T-cell (primary cell): Measurements from ENCODE around the gene MIER2. TPM values are rescaled to one million over a fixed set of nuclear protein-coding genes. Genes with fewer than 3 reads are reported as not detected.

ENCODE experiments used
- ATAC-seq, 4 experiments: fragments of 200-7000 bp in 3 of 4; fragments of 150-1000 bp in 1 of 4; cut with Tn5 transposase; replicated peaks in 1 of 4; 1 replicate in 3 of 4; 2 replicates in 1 of 4; pipeline ENCODE4 v1.10.0; 2021; ENCODE audit warnings: moderate library complexity in 3 of 4, mild to moderate bottlenecking in 2 of 4, moderate number of reproducible peaks in 1 of 4
- CTCF ChIA-PET, 2 donors: fragments of 300-600 bp; sonication (Branson Sonifier 250); formaldehyde crosslinking; loops; one replicate each; lab custom pipeline; 2022; ENCODE audit warnings: antibody characterized with exemption in 2 of 2; lab: Charles Lee
- POLR2A ChIA-PET, 2 donors: fragments of 300-600 bp; sonication (Branson Sonifier 250); formaldehyde crosslinking; loops; one replicate each; lab custom pipeline; 2022; ENCODE audit warnings: antibody characterized with exemption in 2 of 2; lab: Charles Lee
- DNase-seq, 35 experiments: peaks; one replicate each; pipeline versions ENCODE4 v3.0.0 to v3.0.0-alpha.2; 2013 to 2023
- H3K27ac ChIP-seq: one replicate; pipeline ENCODE4 v1.5.1; 2013; ENCODE audit warnings: low read length
- H3K27me3 ChIP-seq, 2 experiments: replicated peaks in 1 of 2; 1 replicate in 1 of 2; 2 replicates in 1 of 2; pipeline versions ENCODE4 v1.6.1 to v1.7.0; 2013; ENCODE audit warnings: low read length in 1 of 2, mixed read lengths in 1 of 2; ENCODE audit not compliant: control insufficient read depth in 2 of 2, insufficient read depth in 2 of 2; ENCODE audit errors: extremely low read depth in 1 of 2
- H3K36me3 ChIP-seq, 2 donors: 1 replicate in 1 of 2; 2 replicates in 1 of 2; pipeline versions ENCODE4 v1.6.1 to v1.7.0; 2013; ENCODE audit warnings: low read length in 1 of 2; ENCODE audit not compliant: control insufficient read depth in 2 of 2, insufficient read depth in 1 of 2; ENCODE audit errors: extremely low read depth in 1 of 2
- H3K4me1 ChIP-seq, 2 experiments: 1 replicate in 1 of 2; 2 replicates in 1 of 2; pipeline versions ENCODE4 v1.6.1 to v1.7.0; 2013; ENCODE audit warnings: low read length in 2 of 2, mixed read lengths in 1 of 2; ENCODE audit not compliant: insufficient read depth in 2 of 2, control insufficient read depth in 1 of 2; ENCODE audit errors: extremely low read depth in 1 of 2
- H3K4me3 ChIP-seq, 2 donors: 1 replicate in 1 of 2; 2 replicates in 1 of 2; pipeline versions ENCODE4 v1.5.1 to v1.7.0; 2013; ENCODE audit warnings: mild to moderate bottlenecking in 2 of 2, low read length in 1 of 2, moderate library complexity in 1 of 2; ENCODE audit not compliant: control insufficient read depth in 1 of 2; ENCODE audit errors: extremely low read depth in 1 of 2
- H3K9me3 ChIP-seq: 2 replicates; pipeline ENCODE4 v1.7.0; 2013
- H3K27ac Mint-ChIP-seq, 2 donors: one replicate each; pipeline ENCODE4 v1.8.0; 2020 to 2021; ENCODE audit warnings: mild to moderate bottlenecking in 2 of 2, mixed read lengths in 2 of 2
- H3K27me3 Mint-ChIP-seq, 2 donors: one replicate each; pipeline ENCODE4 v1.8.0; 2021 to 2022; ENCODE audit warnings: mixed read lengths in 2 of 2
- H3K36me3 Mint-ChIP-seq: one replicate; pipeline ENCODE4 v1.8.0; 2021; ENCODE audit warnings: mixed read lengths
- H3K4me1 Mint-ChIP-seq, 3 donors: one replicate each; pipeline ENCODE4 v1.8.0; 2020 to 2022; ENCODE audit warnings: mixed read lengths in 3 of 3, mild to moderate bottlenecking in 1 of 3
- H3K4me3 Mint-ChIP-seq, 3 donors: one replicate each; pipeline ENCODE4 v1.8.0; 2020 to 2022; ENCODE audit warnings: mild to moderate bottlenecking in 3 of 3, mixed read lengths in 3 of 3, moderate library complexity in 3 of 3
- H3K9me3 Mint-ChIP-seq, 3 donors: one replicate each; pipeline ENCODE4 v1.8.0; 2020 to 2022; ENCODE audit warnings: mixed read lengths in 3 of 3
- WGBS: methylation state at CpG from one replicate; pipeline ENCODE4 v1.1.5; 2013; ENCODE audit warnings: missing lambda C conversion rate; ENCODE audit not compliant: insufficient coverage; 5-methylcytosine and 5-hydroxymethylcytosine counted together
- total RNA-seq, 35 experiments: library from RNA in 6 of 35; stranded (reverse) in 6 of 35; fragments of 120-200 nt in 1 of 35; gene quantifications; one replicate each; pipeline versions ENCODE4 v1.2.1 to v1.2.4 and lab custom pipeline; 2013 to 2026

The MIER2 gene
- total RNA-seq, 5 donors from 2014 or later (not counting 1 experiment from before 2014, with no cell fraction given): 13.1 to 23.2 (median 18.0) TPM

DNA sequence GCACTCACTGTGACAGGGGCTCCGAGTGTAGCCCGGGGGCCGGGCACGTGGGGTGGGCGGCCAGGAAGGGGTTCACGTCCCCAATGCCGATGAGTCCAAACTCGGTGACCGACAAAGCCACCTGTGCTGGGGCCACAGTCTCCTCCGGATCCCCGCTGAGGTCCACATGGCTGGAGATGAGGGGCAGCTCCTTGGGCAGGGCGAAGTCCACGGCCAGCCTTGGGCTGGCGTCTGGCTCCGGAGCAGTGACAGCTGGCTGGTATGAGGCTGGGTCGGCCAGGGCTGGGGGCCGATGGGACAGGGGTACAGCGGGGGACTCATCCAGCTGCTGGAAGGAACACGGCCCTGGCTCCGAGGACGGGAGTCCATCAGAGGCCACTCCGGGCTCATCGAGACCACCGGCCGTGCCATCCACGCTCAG is 37.5 kb downstream of the MIER2 start:
- Histone ChIP-seq H3K27me3 (no peaks in the 10 kb centered on the region), H3K4me3 (no peak overlapping the region), H3K36me3 (peaks cover 24 to 39% of the 10 kb centered on the region in 2 donors), H3K4me1 (no peaks in the 10 kb centered on the region), H3K27ac (no peak overlapping the region), H3K9me3 (no peaks in the 10 kb centered on the region)
- ChIA-PET POLR2A (no interaction called here), CTCF (no interaction called here)
- DNase-seq: no peak
- H3K9me3 Mint-ChIP-seq: no peaks in the 10 kb centered on the region
- H3K36me3 Mint-ChIP-seq: peaks cover 35% of the 10 kb centered on the region
- no peak overlapping the region for H3K4me3 Mint-ChIP-seq
- ATAC-seq: no peak
- no peak overlapping the region for H3K27ac Mint-ChIP-seq
- 97% methylated on average over 26 of the region's 26 CpGs for WGBS
- no peaks in the 10 kb centered on the region for H3K27me3 Mint-ChIP-seq
- peaks cover 0 to 3% (median 0%) of the 10 kb centered on the region in 3 donors for H3K4me1 Mint-ChIP-seq

DNA sequence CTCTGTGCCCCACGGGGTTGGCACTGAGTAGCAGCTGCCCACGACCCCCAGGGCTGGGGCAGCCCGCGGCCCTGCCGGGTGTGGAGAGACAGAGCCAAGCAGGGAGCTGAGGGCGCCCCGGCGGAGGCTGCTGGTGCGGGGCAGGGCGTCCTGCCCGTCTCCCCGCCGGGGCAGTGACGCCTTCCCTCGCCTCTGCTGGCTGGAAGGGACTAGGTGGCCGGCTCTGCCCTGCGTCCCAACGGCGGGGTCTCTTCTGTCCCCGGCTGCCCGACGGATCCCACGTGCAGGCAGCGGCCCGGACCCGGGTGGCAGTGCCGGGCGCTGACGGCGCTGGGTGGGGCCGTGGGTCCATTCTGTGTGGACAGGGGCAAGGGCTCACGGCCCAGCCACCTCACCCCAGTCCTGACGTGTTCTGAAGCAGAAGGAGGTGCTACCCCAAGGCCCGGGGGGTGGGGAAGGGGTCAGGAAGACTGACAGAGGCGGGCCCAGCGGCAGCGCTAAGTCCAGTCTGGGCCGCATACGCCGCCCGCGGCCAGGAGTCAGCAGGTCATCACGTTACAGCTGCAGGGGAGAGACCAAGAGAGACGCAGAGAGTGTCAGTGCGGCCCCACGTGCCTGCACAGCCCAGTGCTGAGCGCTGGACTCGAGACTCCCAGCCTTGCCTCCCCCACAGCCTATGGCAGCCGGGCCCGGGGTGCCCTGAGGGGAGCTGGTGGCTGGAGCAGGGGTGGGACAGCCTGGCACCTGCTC is 38.3 kb downstream of the MIER2 start:
- Histone ChIP-seq H3K4me1 (no peaks in the 10 kb centered on the region), H3K27me3 (no peaks in the 10 kb centered on the region), H3K36me3 (peaks cover 24 to 35% of the 10 kb centered on the region in 2 donors), H3K9me3 (no peaks in the 10 kb centered on the region), H3K27ac (no peak overlapping the region), H3K4me3 (no peak overlapping the region)
- no peaks in the 10 kb centered on the region for H3K9me3 Mint-ChIP-seq
- no peaks in the 10 kb centered on the region for H3K27me3 Mint-ChIP-seq
- CTCF ChIA-PET: no interaction called here
- ATAC-seq (peak in 1 of 4 experiments; percentile 24), DNase-seq (no peak)
- no peak overlapping the region for H3K27ac Mint-ChIP-seq
- peaks cover 0 to 3% (median 0%) of the 10 kb centered on the region in 3 donors for H3K4me1 Mint-ChIP-seq
- 97% methylated on average over 28 of the region's 50 CpGs for WGBS
- POLR2A ChIA-PET: no interaction called here
- peaks cover 30% of the 10 kb centered on the region for H3K36me3 Mint-ChIP-seq
- no peak overlapping the region for H3K4me3 Mint-ChIP-seq

DNA sequence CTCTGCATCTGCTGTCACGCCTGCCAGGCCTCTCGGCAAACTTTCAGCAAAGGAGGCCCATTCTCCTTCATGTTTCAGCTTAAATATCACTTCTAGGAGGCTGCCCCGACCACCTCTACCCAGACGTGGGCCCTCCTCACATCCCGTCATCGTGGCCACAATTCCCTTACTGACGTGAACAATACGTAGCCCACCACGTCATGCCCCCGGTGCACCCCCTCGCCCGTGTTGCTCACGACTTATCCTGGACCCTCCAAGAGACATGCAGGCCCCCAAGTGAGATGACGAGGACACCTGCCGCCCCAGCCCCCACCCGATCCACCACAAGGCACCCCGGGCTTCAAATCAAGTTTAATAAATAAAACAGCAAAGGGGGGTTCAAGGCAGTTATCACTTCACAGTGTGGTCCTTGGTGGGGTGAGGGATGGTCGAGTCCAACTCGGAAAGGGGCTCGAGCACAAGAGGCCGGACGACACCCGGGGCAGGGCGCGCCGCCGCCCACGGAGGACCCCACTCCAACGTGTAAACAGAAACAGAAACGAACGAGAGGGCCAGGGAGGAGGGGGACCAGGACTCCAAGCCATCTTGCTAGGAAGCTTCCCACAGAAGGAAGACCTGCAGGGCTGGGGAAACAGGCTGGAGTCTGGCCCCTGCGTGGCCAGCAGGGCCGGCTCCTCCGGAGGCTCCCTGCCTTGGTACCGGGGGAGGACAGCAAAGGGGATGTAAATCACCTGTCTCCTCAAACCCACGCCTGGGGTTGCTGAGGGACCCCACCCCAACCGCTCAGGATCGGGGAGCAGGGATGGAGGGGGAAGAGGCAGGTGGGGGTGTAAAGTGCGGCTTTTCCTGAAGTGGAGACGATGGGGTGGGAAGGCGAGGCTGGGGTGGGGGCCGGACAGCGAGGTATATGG is 39.1 kb downstream of the MIER2 start:
- DNase-seq: no peak
- H3K27ac Mint-ChIP-seq: no peak overlapping the region
- H3K27ac ChIP-seq: no peak overlapping the region
- no peak overlapping the region for H3K4me3 ChIP-seq
- no peaks in the 10 kb centered on the region for H3K27me3 Mint-ChIP-seq
- no peaks in the 10 kb centered on the region for H3K4me1 ChIP-seq
- POLR2A ChIA-PET: no interaction called here
- CTCF ChIA-PET: no interaction called here
- H3K27me3 ChIP-seq: no peaks in the 10 kb centered on the region
- peaks cover 16 to 27% of the 10 kb centered on the region in 2 donors for H3K36me3 ChIP-seq
- H3K9me3 ChIP-seq: no peaks in the 10 kb centered on the region
- ATAC-seq: no peak
- WGBS: 98% methylated on average over 32 of the region's 43 CpGs
- no peak overlapping the region for H3K4me3 Mint-ChIP-seq
- H3K9me3 Mint-ChIP-seq: no peaks in the 10 kb centered on the region
- H3K36me3 Mint-ChIP-seq: peaks cover 24% of the 10 kb centered on the region
- H3K4me1 Mint-ChIP-seq: peaks cover 0 to 3% (median 0%) of the 10 kb centered on the region in 3 donors

DNA sequence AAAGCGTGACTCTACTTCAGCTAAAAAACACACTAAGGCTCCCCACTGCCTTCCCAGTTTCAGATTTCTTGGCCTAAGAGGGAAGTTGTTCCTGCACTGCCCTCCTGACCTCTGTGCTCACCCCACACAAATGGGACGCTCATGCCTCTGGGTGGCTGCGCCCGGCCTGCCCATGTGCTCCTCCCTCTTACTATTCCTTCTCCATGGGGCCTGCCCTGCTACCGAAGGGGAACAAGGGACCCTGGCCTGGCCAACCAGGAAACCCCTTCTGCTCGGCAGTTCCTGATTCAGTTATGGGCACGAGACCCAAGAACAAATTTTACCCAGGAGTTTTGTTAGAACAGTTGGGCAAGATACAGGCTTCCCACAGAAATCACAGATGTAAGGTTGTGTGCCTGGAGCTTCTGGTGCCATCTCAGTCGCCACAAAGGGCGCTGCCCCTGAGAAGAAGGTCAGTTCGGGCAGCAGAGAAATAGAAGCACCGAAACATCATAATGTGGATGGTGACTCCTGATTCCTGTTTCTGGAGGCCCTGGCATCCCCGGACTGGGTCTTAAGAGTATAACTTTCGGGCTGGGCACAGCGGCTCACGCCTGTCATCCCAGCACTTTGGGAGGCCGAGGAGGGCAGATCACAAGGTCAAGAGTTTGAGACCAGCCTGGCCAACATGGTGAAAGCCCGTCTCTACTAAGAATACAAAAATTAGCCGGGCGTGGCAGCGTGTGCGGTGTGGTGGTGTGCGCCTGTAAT is 47.9 kb downstream of the MIER2 start:
- POLR2A ChIA-PET: no interaction called here
- CTCF ChIA-PET: interaction anchor here in 1 of 2 donors (0.5 kb wide), 1 partner anchor 700 kb away, joined by 3 read pairs; no protein-coding TSS in a partner anchor
- Histone ChIP-seq H3K4me1 (peaks cover 0 to 9% of the 10 kb centered on the region in 2 experiments), H3K4me3 (no peak overlapping the region), H3K27ac (no peak overlapping the region), H3K9me3 (no peaks in the 10 kb centered on the region), H3K36me3 (no peaks in the 10 kb centered on the region), H3K27me3 (peaks cover 3 to 49% of the 10 kb centered on the region in 2 experiments)
- Mint-ChIP-seq H3K4me3 (peak overlapping the region in 1 of 3 donors; percentile 16), H3K27me3 (peaks cover 17 to 37% of the 10 kb centered on the region in 2 donors), H3K4me1 (peaks cover 9 to 18% (median 12%) of the 10 kb centered on the region in 3 donors), H3K9me3 (no peaks in the 10 kb centered on the region), H3K36me3 (no peaks in the 10 kb centered on the region), H3K27ac (no peak overlapping the region)
- DNase-seq: no peak
- WGBS: 79% methylated on average over 17 of the region's 22 CpGs
- ATAC-seq: no peak

DNA sequence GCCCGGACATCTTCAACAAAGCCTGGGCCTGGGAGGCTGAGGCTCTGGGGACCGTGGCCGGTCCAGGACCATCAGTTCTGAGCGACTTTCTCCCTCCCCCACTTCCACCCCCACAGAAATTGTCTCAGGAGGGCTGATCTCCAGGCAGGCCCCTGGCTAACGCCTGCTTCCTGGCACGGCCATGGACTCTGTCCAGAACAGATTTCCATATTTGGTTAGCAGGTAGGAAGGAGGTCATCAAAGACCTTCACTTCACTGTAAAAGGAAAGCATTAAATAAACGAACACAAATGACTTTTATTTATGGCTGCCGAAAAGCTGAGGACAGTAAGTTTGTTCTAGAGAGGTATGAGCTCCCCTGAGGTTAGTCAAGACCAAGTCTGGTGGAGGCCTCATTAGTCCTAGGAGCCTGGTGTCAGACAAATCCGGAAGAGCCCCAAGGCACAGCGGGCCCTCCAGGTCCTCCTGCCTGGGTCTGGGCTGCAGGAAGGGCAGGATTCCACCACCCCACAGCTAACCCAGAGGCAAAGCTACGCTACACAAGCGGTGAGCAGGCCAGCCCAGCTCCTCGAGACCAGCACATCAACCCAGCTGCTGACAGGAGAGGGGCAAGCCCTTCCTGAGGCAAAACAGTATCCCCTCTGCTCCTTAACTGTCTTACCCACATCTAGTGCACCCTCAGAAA is 48.8 kb downstream of the MIER2 start:
- no peak for ATAC-seq
- Mint-ChIP-seq H3K27ac (no peak overlapping the region), H3K4me3 (peak overlapping the region in 1 of 3 donors; percentile 16), H3K4me1 (peaks cover 9 to 18% (median 12%) of the 10 kb centered on the region in 3 donors), H3K27me3 (peaks cover 17 to 37% of the 10 kb centered on the region in 2 donors), H3K36me3 (no peaks in the 10 kb centered on the region), H3K9me3 (no peaks in the 10 kb centered on the region)
- no peaks in the 10 kb centered on the region for H3K9me3 ChIP-seq
- 92% methylated on average over 8 of the region's 13 CpGs for WGBS
- ChIA-PET POLR2A (no interaction called here), CTCF (interaction anchor here in 1 of 2 donors (0.5 kb wide), 1 partner anchor 701 kb away, joined by 3 read pairs; no protein-coding TSS in a partner anchor)
- DNase-seq: no peak
- peaks cover 3 to 52% of the 10 kb centered on the region in 2 experiments for H3K27me3 ChIP-seq
- H3K36me3 ChIP-seq: no peaks in the 10 kb centered on the region
- no peak overlapping the region for H3K4me3 ChIP-seq
- no peak overlapping the region for H3K27ac ChIP-seq
- peaks cover 0 to 12% of the 10 kb centered on the region in 2 experiments for H3K4me1 ChIP-seq
